HG03342 (cell line): ENCODE results near the gene ADGRD1.

Experiments used
- ATAC-seq: cut with Tn5 transposase; IDR thresholded peaks from one replicate; pipeline ENCODE4 v1.9.1; 2021; ENCODE audit warnings: mild to moderate bottlenecking, moderate library complexity; ENCODE audit not compliant: unreplicated experiment

The ADGRD1 gene

GRCh38 chr12:131187602-131188001 lies 233.9 kb downstream of the ADGRD1 start:
- no peak for ATAC-seq

- no peak for ATAC-seq
Observed at GRCh38 chr12:131188131-131189050, 234.7 kb downstream of the ADGRD1 start.

- ATAC-seq, result no peak
Observed at GRCh38 chr12:131189781-131190180, 236.1 kb downstream of the ADGRD1 start.

- ATAC-seq, result no peak
Observed at GRCh38 chr12:131190965-131191364, 237.3 kb downstream of the ADGRD1 start.
